A375 (cell line): ENCODE results near the gene MACIR. TPM values are rescaled to one million over a fixed set of nuclear protein-coding genes. Genes with fewer than 3 reads are reported as not detected.

Experiments used
- total RNA-seq: library from RNA; depleted of rRNA; stranded (reverse); fragments of >200 nt; shearing (Covaris generic); gene quantifications from 2 replicates; pipeline ENCODE4 v1.2.3, GENCODE V29; 2014; rRNA removed

Gene MACIR, protein sequence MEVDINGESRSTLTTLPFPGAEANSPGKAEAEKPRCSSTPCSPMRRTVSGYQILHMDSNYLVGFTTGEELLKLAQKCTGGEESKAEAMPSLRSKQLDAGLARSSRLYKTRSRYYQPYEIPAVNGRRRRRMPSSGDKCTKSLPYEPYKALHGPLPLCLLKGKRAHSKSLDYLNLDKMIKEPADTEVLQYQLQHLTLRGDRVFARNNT
- total RNA-seq, result 15.4 and 17.1 TPM in 2 replicates

GRCh38 chr5:103258368-103258956, at the start of gene MACIR:
Gene MACIR, plus strand, starts transcription at chr5:103258763. Its CDS starts 17,157 bp downstream, at chr5:103275920.

Other genes starting within 250 kb of the MACIR start
- gene GIN1, start 138.6 kb upstream of the MACIR start, total RNA-seq, result 3.4 and 4.0 TPM in 2 replicates
- gene PPIP5K2, start 138.5 kb upstream of the MACIR start, total RNA-seq, result 25.7 TPM in 2 replicates